ENCODE measurements around the gene RAB42. TPM values are rescaled to one million over a fixed set of nuclear protein-coding genes. Genes with fewer than 3 reads are reported as not detected.
"Not testable (repeated sequence)": the region's sequence is repeated elsewhere in the genome, so short reads cannot be mapped to it uniquely, and the experiment has no call there.

Gene RAB42
- total RNA-seq = 1.6 TPM
- long read RNA-seq, partial matches to known transcripts = 0 of 1 reads
- long read RNA-seq, other reads (novel, unspliced or antisense) = 0 of 1 reads

GRCh38 chr1:28591708-28592320 is at the start of gene RAB42:
Gene RAB42 (plus strand): TSS chr1:28592265. CDS start chr1:28592512, 247 bp downstream.
- peak; percentile 68 for ATAC-seq
- intact Hi-C loops (cut with DNase I) = no loop called here
- no peak for DNase-seq (ENCODE audit: missing footprints)

GRCh38 chr1:28545246-28545628 is 46.8 kb upstream of the RAB42 start:
- DNase-seq (ENCODE audit: missing footprints) (no peak), ATAC-seq (no peak)
- intact Hi-C loops (cut with DNase I) = no loop called here

- DNase-seq (ENCODE audit: missing footprints) (no peak), ATAC-seq (no peak)
- intact Hi-C loops (cut with DNase I) = no loop called here
Observed at GRCh38 chr1:28548318-28548717, 43.7 kb upstream of the RAB42 start.

- DNase-seq (ENCODE audit: missing footprints) (no peak), ATAC-seq (no peak)
- intact Hi-C loops (cut with DNase I) = no loop called here
Observed at GRCh38 chr1:28551381-28551780, 40.7 kb upstream of the RAB42 start.

- intact Hi-C loops (cut with DNase I) = loop anchor here (1.0 to 2.0 kb wide), 3 partner anchors 28 to 48 kb away; no protein-coding TSS in a partner anchor
- peak; percentile 98 for DNase-seq (ENCODE audit: missing footprints)
Observed at GRCh38 chr1:28552758-28553663, 39.1 kb upstream of the RAB42 start, which contains the start of gene TRNAU1AP. Gene TRNAU1AP (plus strand): TSS chr1:28553085. CDS start chr1:28553111, 26 bp downstream.

GRCh38 chr1:28560886-28561285 is 31.2 kb upstream of the RAB42 start:
- intact Hi-C loops (cut with DNase I) = no loop called here
- ATAC-seq = no peak
- no peak for DNase-seq (ENCODE audit: missing footprints)

More at GRCh38 chr1:28552758-28553663, 39.1 kb upstream of the RAB42 start, which contains the start of gene TRNAU1AP:
- peak; percentile 99 for ATAC-seq

GRCh38 chr1:28564310-28564709 is 27.8 kb upstream of the RAB42 start:
- ATAC-seq = no peak
- intact Hi-C loops (cut with DNase I) = no loop called here
- DNase-seq (ENCODE audit: missing footprints) = no peak

- intact Hi-C loops (cut with DNase I) = no loop called here
- DNase-seq (ENCODE audit: missing footprints) (no peak), ATAC-seq (no peak)
Observed at GRCh38 chr1:28565040-28565439, 27.0 kb upstream of the RAB42 start.

- no peak for ATAC-seq
- intact Hi-C loops (cut with DNase I) = no loop called here
Observed at GRCh38 chr1:28565726-28566125, 26.3 kb upstream of the RAB42 start.

GRCh38 chr1:28566931-28567330 is 25.1 kb upstream of the RAB42 start:
- ATAC-seq = no peak
- intact Hi-C loops (cut with DNase I) = no loop called here

More at GRCh38 chr1:28565726-28566125, 26.3 kb upstream of the RAB42 start:
- no peak for DNase-seq (ENCODE audit: missing footprints)

GRCh38 chr1:28571911-28572310 is 20.2 kb upstream of the RAB42 start:
- no peak for ATAC-seq
- no peak for DNase-seq (ENCODE audit: missing footprints)
- intact Hi-C loops (cut with DNase I) = no loop called here

More at GRCh38 chr1:28566931-28567330, 25.1 kb upstream of the RAB42 start:
- no peak for DNase-seq (ENCODE audit: missing footprints)

GRCh38 chr1:28572891-28573290 is 19.2 kb upstream of the RAB42 start:
- DNase-seq (ENCODE audit: missing footprints); ATAC-seq; intact Hi-C loops (cut with DNase I): not testable (repeated sequence)

GRCh38 chr1:28573564-28573963 is 18.5 kb upstream of the RAB42 start:
- intact Hi-C loops (cut with DNase I) = no loop called here
- ATAC-seq (no peak), DNase-seq (ENCODE audit: missing footprints) (no peak)

GRCh38 chr1:28577052-28577678 is 14.9 kb upstream of the RAB42 start:
- ATAC-seq = no peak
- DNase-seq (ENCODE audit: missing footprints) = no peak
- intact Hi-C loops (cut with DNase I) = no loop called here

- intact Hi-C loops (cut with DNase I) = no loop called here
- ATAC-seq (no peak), DNase-seq (ENCODE audit: missing footprints) (no peak)
Observed at GRCh38 chr1:28577738-28578536, 14.1 kb upstream of the RAB42 start.

- ATAC-seq (no peak), DNase-seq (ENCODE audit: missing footprints) (no peak)
- intact Hi-C loops (cut with DNase I) = no loop called here
Observed at GRCh38 chr1:28578696-28579218, 13.3 kb upstream of the RAB42 start.

- intact Hi-C loops (cut with DNase I) = no loop called here
- ATAC-seq (no peak), DNase-seq (ENCODE audit: missing footprints) (no peak)
Observed at GRCh38 chr1:28579401-28579800, 12.7 kb upstream of the RAB42 start.
